ENCODE results near the gene DOK6. TPM values are rescaled to one million over a fixed set of nuclear protein-coding genes. Genes with fewer than 3 reads are reported as not detected.
"Not testable (repeated sequence)": the region's sequence is repeated elsewhere in the genome, so short reads cannot be mapped to it uniquely, and the experiment has no call there.

The DOK6 gene
- 10 to 100 TPM; 15.5 to 18.1 (median 17.0) TPM for polyA plus RNA-seq (ENCODE audit: insufficient read length in 4 of 4)

- peak; percentile 53 to 86 (median 72) for DNase-seq (ENCODE audit: low read depth in 4 of 4, low spot score in 2 of 4)
Measured at GRCh38 chr18:69400253-69400975, at the start of gene DOK6. Gene DOK6 (plus strand): TSS chr18:69400888.

- no peak for DNase-seq (ENCODE audit: low read depth in 4 of 4, low spot score in 2 of 4)
Measured at GRCh38 chr18:69353023-69353422, 47.7 kb upstream of the DOK6 start.

GRCh38 chr18:69357590-69357989 is 43.1 kb upstream of the DOK6 start:
- DNase-seq (ENCODE audit: low read depth in 4 of 4, low spot score in 2 of 4): no peak

- DNase-seq (ENCODE audit: low read depth in 4 of 4, low spot score in 2 of 4): no peak
Measured at GRCh38 chr18:69358212-69358895, 42.3 kb upstream of the DOK6 start.

- not testable (repeated sequence) for DNase-seq (ENCODE audit: low read depth in 4 of 4, low spot score in 2 of 4)
Measured at GRCh38 chr18:69359768-69360167, 40.9 kb upstream of the DOK6 start.

GRCh38 chr18:69364930-69365329 is 35.8 kb upstream of the DOK6 start:
- no peak for DNase-seq (ENCODE audit: low read depth in 4 of 4, low spot score in 2 of 4)

- DNase-seq (ENCODE audit: low read depth in 4 of 4, low spot score in 2 of 4): no peak
Measured at GRCh38 chr18:69365658-69366057, 35.0 kb upstream of the DOK6 start.

GRCh38 chr18:69367104-69367503 is 33.6 kb upstream of the DOK6 start:
- DNase-seq (ENCODE audit: low read depth in 4 of 4, low spot score in 2 of 4): peak in 1 of 4 donors; percentile 2

- no peak for DNase-seq (ENCODE audit: low read depth in 4 of 4, low spot score in 2 of 4)
Measured at GRCh38 chr18:69371729-69372128, 29.0 kb upstream of the DOK6 start.

GRCh38 chr18:69380324-69380723 is 20.4 kb upstream of the DOK6 start:
- DNase-seq (ENCODE audit: low read depth in 4 of 4, low spot score in 2 of 4): no peak

GRCh38 chr18:69383186-69383585 is 17.5 kb upstream of the DOK6 start:
- DNase-seq (ENCODE audit: low read depth in 4 of 4, low spot score in 2 of 4): no peak

GRCh38 chr18:69387186-69387585 is 13.5 kb upstream of the DOK6 start:
- no peak for DNase-seq (ENCODE audit: low read depth in 4 of 4, low spot score in 2 of 4)

GRCh38 chr18:69388222-69388621 is 12.5 kb upstream of the DOK6 start:
- no peak for DNase-seq (ENCODE audit: low read depth in 4 of 4, low spot score in 2 of 4)

GRCh38 chr18:69397096-69397495 is 3.6 kb upstream of the DOK6 start:
- no peak for DNase-seq (ENCODE audit: low read depth in 4 of 4, low spot score in 2 of 4)

GRCh38 chr18:69399253-69399652 is 1.4 kb upstream of the DOK6 start:
- no peak for DNase-seq (ENCODE audit: low read depth in 4 of 4, low spot score in 2 of 4)

- DNase-seq (ENCODE audit: low read depth in 4 of 4, low spot score in 2 of 4): no peak
Measured at GRCh38 chr18:69400976-69401225, 213 bp downstream of the DOK6 start.

GRCh38 chr18:69401226-69401971 is 711 bp downstream of the DOK6 start:
- peak; percentile 11 to 40 (median 25) for DNase-seq (ENCODE audit: low read depth in 4 of 4, low spot score in 2 of 4)

GRCh38 chr18:69401972-69402532 is 1.4 kb downstream of the DOK6 start:
- DNase-seq (ENCODE audit: low read depth in 4 of 4, low spot score in 2 of 4): peak in 2 of 4 donors; percentile 3 to 8

- peak; percentile 1 to 25 (median 14) for DNase-seq (ENCODE audit: low read depth in 4 of 4, low spot score in 2 of 4)
Measured at GRCh38 chr18:69402533-69402989, 1.9 kb downstream of the DOK6 start.

- no peak for DNase-seq (ENCODE audit: low read depth in 4 of 4, low spot score in 2 of 4)
Measured at GRCh38 chr18:69408522-69408921, 7.8 kb downstream of the DOK6 start.

- no peak for DNase-seq (ENCODE audit: low read depth in 4 of 4, low spot score in 2 of 4)
Measured at GRCh38 chr18:69411199-69411598, 10.5 kb downstream of the DOK6 start.
